HEK293 (cell line): ENCODE data around the gene RUNX1.

Experiments
- CTCF ChIA-PET: fragments of 350-600 bp; formaldehyde crosslinking; extraction: SDS; loops from one replicate; lab custom pipeline; 2021; ENCODE audit warnings: antibody characterized with exemption; lab: Yijun Ruan, JAX
- POLR2A ChIA-PET: fragments of 300-600 bp; formaldehyde crosslinking; extraction: SDS; loops from one replicate; lab custom pipeline; 2020; ENCODE audit warnings: antibody characterized with exemption, inconsistent platforms; lab: Yijun Ruan, JAX
- H3K27ac ChIP-seq: fragments of 200-500 bp; sonication (Bioruptor generic); 2 replicates; pipeline ENCODE4 v1.5.1; 2014; ENCODE audit warnings: low read depth, low read length, control low read depth, inconsistent platforms; ENCODE audit errors: extremely low read depth
- H3K36me3 ChIP-seq, 2 experiments: fragments of 200-500 bp in 1 of 2; sonication (Bioruptor generic) in 1 of 2; 1 replicate in 1 of 2; 2 replicates in 1 of 2; pipeline ENCODE4 v1.5.1; 2014 to 2017; ENCODE audit warnings: inconsistent platforms in 2 of 2, low read length in 2 of 2; ENCODE audit not compliant: control insufficient read depth in 2 of 2, insufficient read depth in 1 of 2
- H3K4me1 ChIP-seq: fragments of 200-500 bp; sonication (Bioruptor generic); 2 replicates; pipeline ENCODE4 v1.5.1; 2014; ENCODE audit warnings: mild to moderate bottlenecking, low read length, inconsistent platforms; ENCODE audit not compliant: control insufficient read depth, insufficient read depth
- H3K4me3 ChIP-seq: 2 replicates; pipeline ENCODE4 v1.5.1; 2011; ENCODE audit warnings: low read depth, mild to moderate bottlenecking, control low read depth, low read length, moderate library complexity
- H3K9me3 ChIP-seq: fragments of 200-500 bp; sonication (Bioruptor generic); 2 replicates; pipeline ENCODE4 v1.5.1; 2014; ENCODE audit warnings: low read depth, low read length, inconsistent platforms; ENCODE audit not compliant: control insufficient read depth, insufficient read depth
- KLF16 ChIP-seq: fragments of 450-650 bp; formaldehyde crosslinking; IDR thresholded peaks from 2 replicates; pipeline ENCODE4 v1.5.1; 2017; ENCODE audit warnings: missing biosample characterization, missing genetic modification characterization
- OVOL3 ChIP-seq: fragments of 450-650 bp; formaldehyde crosslinking; IDR thresholded peaks from 2 replicates; pipeline ENCODE4 v1.5.1; 2016; ENCODE audit warnings: missing biosample characterization, missing genetic modification characterization
- SALL2 ChIP-seq: fragments of 450-650 bp; formaldehyde crosslinking; IDR thresholded peaks from 2 replicates; pipeline ENCODE4 v1.5.0; 2017; ENCODE audit warnings: missing biosample characterization, mild to moderate bottlenecking, missing genetic modification characterization, borderline replicate concordance
- SCRT2 ChIP-seq: fragments of 450-650 bp; formaldehyde crosslinking; IDR thresholded peaks from 2 replicates; pipeline ENCODE4 v1.5.1; 2016; ENCODE audit warnings: missing biosample characterization, missing genetic modification characterization
- ZBTB11 ChIP-seq: fragments of 450-650 bp; formaldehyde crosslinking; conservative IDR thresholded peaks from 2 replicates; pipeline ENCODE4 v1.5.1; 2016; ENCODE audit warnings: low read depth, missing biosample characterization, missing genetic modification characterization
- ZBTB8A ChIP-seq: fragments of 450-650 bp; formaldehyde crosslinking; IDR thresholded peaks from 2 replicates; pipeline ENCODE4 v1.5.1; 2016; ENCODE audit warnings: missing biosample characterization, missing genetic modification characterization
- ZNF146 ChIP-seq: fragments of 450-650 bp; formaldehyde crosslinking; IDR thresholded peaks from 2 replicates; pipeline ENCODE4 v1.5.1; 2016; ENCODE audit warnings: missing biosample characterization, missing genetic modification characterization
- ZNF175 ChIP-seq: fragments of 450-650 bp; formaldehyde crosslinking; IDR thresholded peaks from 2 replicates; pipeline ENCODE4 v1.5.1; 2016; ENCODE audit warnings: missing biosample characterization, missing genetic modification characterization
- ZNF2 ChIP-seq: fragments of 450-650 bp; formaldehyde crosslinking; IDR thresholded peaks from 2 replicates; pipeline ENCODE4 v1.5.1; 2016; ENCODE audit warnings: missing biosample characterization, missing genetic modification characterization
- ZNF274 ChIP-seq, 2 experiments: fragments of 200-500 bp in 1 of 2; fragments of 450-650 bp in 1 of 2; sonication (Bioruptor generic) in 1 of 2; formaldehyde crosslinking in 1 of 2; IDR thresholded peaks; 2 replicates each; pipeline versions ENCODE4 v1.5.1 to v1.6.1; 2014 to 2016; ENCODE audit warnings: borderline replicate concordance in 1 of 2, inconsistent platforms in 1 of 2, low read length in 1 of 2, missing biosample characterization in 1 of 2, missing genetic modification characterization in 1 of 2
- ZNF324 ChIP-seq: fragments of 450-650 bp; formaldehyde crosslinking; IDR thresholded peaks from 2 replicates; pipeline ENCODE4 v1.5.1; 2016; ENCODE audit warnings: missing biosample characterization, missing genetic modification characterization
- ZNF433 ChIP-seq: fragments of 450-650 bp; formaldehyde crosslinking; IDR thresholded peaks from 2 replicates; pipeline ENCODE4 v1.5.1; 2016; ENCODE audit warnings: missing biosample characterization, missing genetic modification characterization, low read depth
- ZNF510 ChIP-seq: fragments of 450-650 bp; formaldehyde crosslinking; IDR thresholded peaks from 2 replicates; pipeline ENCODE4 v1.5.1; 2018; ENCODE audit warnings: mild to moderate bottlenecking, missing genetic modification characterization, missing biosample characterization; ENCODE audit not compliant: insufficient replicate concordance
- ZNF670 ChIP-seq: fragments of 450-650 bp; formaldehyde crosslinking; IDR thresholded peaks from 2 replicates; pipeline ENCODE4 v1.5.1; 2016; ENCODE audit warnings: missing biosample characterization, missing genetic modification characterization, low read depth
- ZNF701 ChIP-seq: fragments of 450-650 bp; formaldehyde crosslinking; IDR thresholded peaks from 2 replicates; pipeline ENCODE4 v1.5.1; 2016; ENCODE audit warnings: missing biosample characterization, missing genetic modification characterization
- ZNF837 ChIP-seq: fragments of 450-650 bp; formaldehyde crosslinking; IDR thresholded peaks from 2 replicates; pipeline ENCODE4 v1.5.1; 2016; ENCODE audit warnings: missing biosample characterization, missing genetic modification characterization
- TF ChIP-seq, protein P1 (sequence below): fragments of 450-650 bp; formaldehyde crosslinking; IDR thresholded peaks from 2 replicates; pipeline ENCODE4 v1.5.1; 2016; ENCODE audit warnings: missing biosample characterization, missing genetic modification characterization
- TF ChIP-seq, protein P2 (sequence below): fragments of 450-650 bp; formaldehyde crosslinking; IDR thresholded peaks from 2 replicates; pipeline ENCODE4 v1.5.1; 2016; ENCODE audit warnings: missing biosample characterization, missing genetic modification characterization

RUNX1 gene

DNA sequence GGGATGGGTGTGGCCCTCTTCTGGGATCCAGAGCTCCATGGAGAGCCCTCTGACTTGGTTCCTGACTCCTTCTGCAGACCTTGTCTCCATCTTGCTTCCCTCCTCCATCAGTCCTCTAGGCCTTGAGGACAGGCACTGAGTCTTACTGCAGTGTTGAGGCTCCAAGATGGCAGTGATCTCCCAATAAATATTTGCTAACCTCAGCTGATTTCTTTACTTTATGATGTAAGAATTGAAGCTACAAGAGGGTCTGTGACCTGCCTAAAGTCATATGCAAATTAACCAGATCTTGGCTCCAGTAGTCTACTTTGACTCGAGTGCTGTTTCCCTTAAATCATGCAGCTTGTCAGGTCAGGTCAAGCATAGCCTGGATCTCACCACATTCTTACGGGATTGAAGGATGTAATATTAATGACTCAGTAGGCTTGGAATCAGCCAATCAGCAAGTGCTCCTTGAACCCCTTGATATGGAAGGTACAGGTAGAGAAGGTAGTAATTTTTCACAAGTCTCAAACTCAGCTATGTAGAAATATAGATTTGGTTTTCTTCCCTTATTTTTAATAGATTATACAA lies 287.3 kb downstream of the RUNX1 start:
- no peak overlapping the region for H3K27ac ChIP-seq
- CTCF ChIA-PET, result interaction anchor here (0.6 to 2.5 kb wide), 5 partner anchors 9 to 675 kb away, joined by 3 to 9 read pairs (median 4); no protein-coding TSS in a partner anchor
- H3K9me3 ChIP-seq, result no peaks in the 10 kb centered on the region
- no peaks in the 10 kb centered on the region for H3K36me3 ChIP-seq
- TF ChIP-seq KLF16 (tag by site-specific recombination) (no peak), ZBTB8A (no peak), ZNF324 (tag by site-specific recombination) (no peak), ZBTB11 (tag by site-specific recombination) (no peak), ZNF510 (tag by site-specific recombination) (no peak), ZNF146 (no peak), ZNF175 (tag by site-specific recombination) (no peak), ZNF837 (no peak), OVOL3 (tag by site-specific recombination) (no peak), SCRT2 (no peak), ZNF2 (no peak), ZNF701 (tag by site-specific recombination) (no peak), ZNF433 (tag by site-specific recombination) (no peak), ZNF670 (no peak), SALL2 (no peak), ZNF274 (IDR thresholded peaks at IDR 0.05; ENCODE audit: low read length) (no peak), ZNF274 (tag by site-specific recombination; IDR thresholded peaks at IDR 0.05; ENCODE audit: borderline replicate concordance) (no peak)
- TF ChIP-seq, protein P1, sequence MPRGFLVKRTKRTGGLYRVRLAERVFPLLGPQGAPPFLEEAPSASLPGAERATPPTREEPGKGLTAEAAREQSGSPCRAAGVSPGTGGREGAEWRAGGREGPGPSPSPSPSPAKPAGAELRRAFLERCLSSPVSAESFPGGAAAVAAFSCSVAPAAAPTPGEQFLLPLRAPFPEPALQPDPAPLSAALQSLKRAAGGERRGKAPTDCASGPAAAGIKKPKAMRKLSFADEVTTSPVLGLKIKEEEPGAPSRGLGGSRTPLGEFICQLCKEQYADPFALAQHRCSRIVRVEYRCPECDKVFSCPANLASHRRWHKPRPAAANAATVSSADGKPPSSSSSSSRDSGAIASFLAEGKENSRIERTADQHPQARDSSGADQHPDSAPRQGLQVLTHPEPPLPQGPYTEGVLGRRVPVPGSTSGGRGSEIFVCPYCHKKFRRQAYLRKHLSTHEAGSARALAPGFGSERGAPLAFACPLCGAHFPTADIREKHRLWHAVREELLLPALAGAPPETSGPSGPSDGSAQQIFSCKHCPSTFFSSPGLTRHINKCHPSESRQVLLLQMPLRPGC, result no peak
- TF ChIP-seq, protein P2, sequence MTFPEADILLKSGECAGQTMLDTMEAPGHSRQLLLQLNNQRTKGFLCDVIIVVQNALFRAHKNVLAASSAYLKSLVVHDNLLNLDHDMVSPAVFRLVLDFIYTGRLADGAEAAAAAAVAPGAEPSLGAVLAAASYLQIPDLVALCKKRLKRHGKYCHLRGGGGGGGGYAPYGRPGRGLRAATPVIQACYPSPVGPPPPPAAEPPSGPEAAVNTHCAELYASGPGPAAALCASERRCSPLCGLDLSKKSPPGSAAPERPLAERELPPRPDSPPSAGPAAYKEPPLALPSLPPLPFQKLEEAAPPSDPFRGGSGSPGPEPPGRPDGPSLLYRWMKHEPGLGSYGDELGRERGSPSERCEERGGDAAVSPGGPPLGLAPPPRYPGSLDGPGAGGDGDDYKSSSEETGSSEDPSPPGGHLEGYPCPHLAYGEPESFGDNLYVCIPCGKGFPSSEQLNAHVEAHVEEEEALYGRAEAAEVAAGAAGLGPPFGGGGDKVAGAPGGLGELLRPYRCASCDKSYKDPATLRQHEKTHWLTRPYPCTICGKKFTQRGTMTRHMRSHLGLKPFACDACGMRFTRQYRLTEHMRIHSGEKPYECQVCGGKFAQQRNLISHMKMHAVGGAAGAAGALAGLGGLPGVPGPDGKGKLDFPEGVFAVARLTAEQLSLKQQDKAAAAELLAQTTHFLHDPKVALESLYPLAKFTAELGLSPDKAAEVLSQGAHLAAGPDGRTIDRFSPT (tag by site-specific recombination), result no peak
- H3K4me1 ChIP-seq, result no peaks in the 10 kb centered on the region
- POLR2A ChIA-PET, result interaction anchor here (1.0 kb wide), 1 partner anchor 126 kb away, joined by 4 read pairs; no protein-coding TSS in a partner anchor
- no peak overlapping the region for H3K4me3 ChIP-seq
